Measurements from ENCODE around the gene FRMD1. TPM values are rescaled to one million over a fixed set of nuclear protein-coding genes. Genes with fewer than 3 reads are reported as not detected.

The FRMD1 gene
- total and polyA plus RNA-seq, 10 of the 15 experiments (the other 5 are each of a cell fraction or from before 2014, with no cell fraction given) = not detected

DNA sequence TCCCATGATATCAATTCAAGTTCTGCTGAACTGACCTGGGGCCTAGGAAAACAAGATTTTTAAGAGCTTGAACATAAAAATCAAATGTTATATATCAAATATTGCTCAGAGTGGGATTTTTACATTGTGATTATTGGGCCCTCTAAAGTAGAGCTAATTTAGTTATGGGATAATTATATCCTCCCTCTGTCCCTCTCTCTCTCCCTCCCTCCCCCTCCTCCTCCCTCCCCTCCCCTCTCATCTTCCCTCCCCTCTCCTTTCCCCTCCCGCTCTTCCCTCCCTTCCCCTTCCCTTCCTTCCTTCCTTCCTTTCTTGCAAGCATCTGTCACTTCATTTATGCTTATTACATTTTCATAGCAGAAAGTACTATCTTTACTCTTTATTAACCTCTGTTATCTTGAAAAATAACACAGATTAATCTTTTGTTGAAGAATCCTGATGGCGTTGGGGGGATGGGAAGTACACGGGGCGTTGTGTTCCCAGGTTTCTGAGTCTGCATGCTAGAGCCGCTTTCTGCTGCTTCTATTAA lies 48.7 kb downstream of the FRMD1 start (continued):
- TF ChIP-seq, protein P1, sequence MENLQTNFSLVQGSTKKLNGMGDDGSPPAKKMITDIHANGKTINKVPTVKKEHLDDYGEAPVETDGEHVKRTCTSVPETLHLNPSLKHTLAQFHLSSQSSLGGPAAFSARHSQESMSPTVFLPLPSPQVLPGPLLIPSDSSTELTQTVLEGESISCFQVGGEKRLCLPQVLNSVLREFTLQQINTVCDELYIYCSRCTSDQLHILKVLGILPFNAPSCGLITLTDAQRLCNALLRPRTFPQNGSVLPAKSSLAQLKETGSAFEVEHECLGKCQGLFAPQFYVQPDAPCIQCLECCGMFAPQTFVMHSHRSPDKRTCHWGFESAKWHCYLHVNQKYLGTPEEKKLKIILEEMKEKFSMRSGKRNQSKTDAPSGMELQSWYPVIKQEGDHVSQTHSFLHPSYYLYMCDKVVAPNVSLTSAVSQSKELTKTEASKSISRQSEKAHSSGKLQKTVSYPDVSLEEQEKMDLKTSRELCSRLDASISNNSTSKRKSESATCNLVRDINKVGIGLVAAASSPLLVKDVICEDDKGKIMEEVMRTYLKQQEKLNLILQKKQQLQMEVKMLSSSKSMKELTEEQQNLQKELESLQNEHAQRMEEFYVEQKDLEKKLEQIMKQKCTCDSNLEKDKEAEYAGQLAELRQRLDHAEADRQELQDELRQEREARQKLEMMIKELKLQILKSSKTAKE (IDR thresholded peaks at IDR 0.05; ENCODE audit: low read depth, poor library complexity, severe bottlenecking) = no peak
- TF ChIP-seq CEBPB (IDR thresholded peaks at IDR 0.05; ENCODE audit: borderline replicate concordance in 1 of 2, low read depth in 2 of 2, low read length in 2 of 2) = no peak
- no peak for TF ChIP-seq RELB (IDR thresholded peaks at IDR 0.05; ENCODE audit: low read depth)
- no peak for TF ChIP-seq SPI1 (IDR thresholded peaks at IDR 0.05; ENCODE audit: borderline replicate concordance, insufficient read depth, low read depth, low read length)
- no peak for TF ChIP-seq PML (IDR thresholded peaks at IDR 0.05; ENCODE audit: low read length)
- no peak for TF ChIP-seq TARDBP (IDR thresholded peaks at IDR 0.05; ENCODE audit: borderline replicate concordance)
- TF ChIP-seq CBX5 (IDR thresholded peaks at IDR 0.05; ENCODE audit: low read depth) = no peak
- no peak for TF ChIP-seq E2F4 (IDR thresholded peaks at IDR 0.05; ENCODE audit: low read depth, low read length)
